WTC11 (cell line): ENCODE data around the gene IGLL1. TPM values are rescaled to one million over a fixed set of nuclear protein-coding genes. Genes with fewer than 3 reads are reported as not detected.
"Not testable (repeated sequence)": the region's sequence is repeated elsewhere in the genome, so short reads cannot be mapped to it uniquely, and the experiment has no call there.

Experiments
- ATAC-seq: fragments of 200-7000 bp; cut with Tn5 transposase; 2 replicates; pipeline ENCODE4 v1.10.0; 2021; ENCODE audit warnings: mild to moderate bottlenecking, moderate library complexity
- CTCF ChIA-PET: fragments of 300-600 bp; sonication (Branson Sonifier 250); formaldehyde crosslinking; loops from one replicate; lab custom pipeline; 2021; ENCODE audit warnings: antibody characterized with exemption; lab: Charles Lee
- POLR2A ChIA-PET: fragments of 350-600 bp; sonication (Branson Sonifier 250); formaldehyde crosslinking; loops from one replicate; lab custom pipeline; 2021; ENCODE audit warnings: antibody characterized with exemption; lab: Charles Lee
- DNase-seq: peaks from one replicate; pipeline ENCODE4 v3.0.0; 2021; ENCODE audit warnings: low spot score
- H3K27ac Mint-ChIP-seq: 2 replicates; pipeline ENCODE4 v1.8.0; 2021; ENCODE audit warnings: mixed read lengths
- H3K27me3 Mint-ChIP-seq: 2 replicates; pipeline ENCODE4 v1.8.0; 2021; ENCODE audit warnings: low read depth, mild to moderate bottlenecking, moderate library complexity, mixed read lengths
- H3K36me3 Mint-ChIP-seq: 2 replicates; pipeline ENCODE4 v1.8.0; 2021; ENCODE audit warnings: mixed read lengths
- H3K4me1 Mint-ChIP-seq: 2 replicates; pipeline ENCODE4 v1.8.0; 2022; ENCODE audit warnings: mixed read lengths
- H3K4me3 Mint-ChIP-seq: 2 replicates; pipeline ENCODE4 v1.8.0; 2021; ENCODE audit warnings: mild to moderate bottlenecking, moderate library complexity, mixed read lengths
- H3K9me3 Mint-ChIP-seq: 2 replicates; pipeline ENCODE4 v1.8.0; 2021; ENCODE audit warnings: mixed read lengths
- ARID4B ChIP-seq: sonication (generic); formaldehyde crosslinking; IDR thresholded peaks from 2 replicates; pipeline ENCODE4 v1.8.0; 2023; ENCODE audit warnings: missing genetic modification reagents, mild to moderate bottlenecking, borderline replicate concordance
- E2F4 ChIP-seq: sonication (generic); formaldehyde crosslinking; IDR thresholded peaks from 2 replicates; pipeline ENCODE4 v1.8.1; 2022; ENCODE audit warnings: low read depth, mild to moderate bottlenecking, moderate library complexity, missing genetic modification reagents, borderline replicate concordance
- GABPB1 ChIP-seq: sonication (generic); formaldehyde crosslinking; IDR thresholded peaks from 2 replicates; pipeline ENCODE4 v1.8.1; 2023; ENCODE audit warnings: mild to moderate bottlenecking, missing genetic modification reagents
- MXD4 ChIP-seq: fragments of 250-450 bp; sonication (Bioruptor Pico); IDR thresholded peaks from 2 replicates; pipeline ENCODE4 v1.8.0; 2021; ENCODE audit warnings: mild to moderate bottlenecking, moderate library complexity, borderline replicate concordance
- PREB ChIP-seq: sonication (generic); formaldehyde crosslinking; IDR thresholded peaks from 2 replicates; pipeline ENCODE4 v1.8.1; 2022; ENCODE audit warnings: mild to moderate bottlenecking, missing genetic modification reagents, moderate library complexity, borderline replicate concordance
- PRRX2 ChIP-seq: fragments of 250-450 bp; sonication (Bioruptor Pico); IDR thresholded peaks from 2 replicates; pipeline ENCODE4 v1.8.0; 2021; ENCODE audit warnings: mild to moderate bottlenecking
- ZNF138 ChIP-seq: sonication (generic); formaldehyde crosslinking; conservative IDR thresholded peaks from 2 replicates; pipeline ENCODE4 v1.8.1; 2022; ENCODE audit warnings: mild to moderate bottlenecking, moderate library complexity, missing genetic modification reagents
- ZSCAN18 ChIP-seq: fragments of 250-450 bp; sonication (Bioruptor Pico); IDR thresholded peaks from 2 replicates; pipeline ENCODE4 v2.1.2; 2022; ENCODE audit warnings: mild to moderate bottlenecking, moderate library complexity
- total RNA-seq: library from RNA; stranded (reverse); gene quantifications from 3 replicates; pipeline ENCODE4 v1.2.3, GENCODE V29; 2021
- TF ChIP-seq, protein P1 (sequence below): sonication (generic); formaldehyde crosslinking; IDR thresholded peaks from 2 replicates; pipeline ENCODE4 v1.8.1; 2023; ENCODE audit warnings: mild to moderate bottlenecking, moderate library complexity, missing genetic modification reagents
- TF ChIP-seq, protein P2 (sequence below): sonication (generic); formaldehyde crosslinking; IDR thresholded peaks from 2 replicates; pipeline ENCODE4 v1.8.1; 2022; ENCODE audit warnings: low read depth, missing genetic modification reagents, borderline replicate concordance
- TF ChIP-seq, protein P3 (sequence below): fragments of 200-600 bp; IDR thresholded peaks from 2 replicates; pipeline ENCODE4 v1.8.0; 2022; ENCODE audit warnings: antibody characterized with exemption

The IGLL1 gene
- total RNA-seq, 1 experiment from 2014 or later = not detected

GRCh38 chr22:23542933-23543332, 37.2 kb downstream of the IGLL1 start (continued):
- TF ChIP-seq ZSCAN18 (CRISPR knock-in tag) = no peak
- TF ChIP-seq E2F4 (CRISPR knock-in tag) = no peak
- TF ChIP-seq MXD4 (CRISPR knock-in tag) = no peak
- no peak for TF ChIP-seq GABPB1 (CRISPR knock-in tag)
- TF ChIP-seq ARID4B (CRISPR knock-in tag) = no peak
- TF ChIP-seq, protein P1, sequence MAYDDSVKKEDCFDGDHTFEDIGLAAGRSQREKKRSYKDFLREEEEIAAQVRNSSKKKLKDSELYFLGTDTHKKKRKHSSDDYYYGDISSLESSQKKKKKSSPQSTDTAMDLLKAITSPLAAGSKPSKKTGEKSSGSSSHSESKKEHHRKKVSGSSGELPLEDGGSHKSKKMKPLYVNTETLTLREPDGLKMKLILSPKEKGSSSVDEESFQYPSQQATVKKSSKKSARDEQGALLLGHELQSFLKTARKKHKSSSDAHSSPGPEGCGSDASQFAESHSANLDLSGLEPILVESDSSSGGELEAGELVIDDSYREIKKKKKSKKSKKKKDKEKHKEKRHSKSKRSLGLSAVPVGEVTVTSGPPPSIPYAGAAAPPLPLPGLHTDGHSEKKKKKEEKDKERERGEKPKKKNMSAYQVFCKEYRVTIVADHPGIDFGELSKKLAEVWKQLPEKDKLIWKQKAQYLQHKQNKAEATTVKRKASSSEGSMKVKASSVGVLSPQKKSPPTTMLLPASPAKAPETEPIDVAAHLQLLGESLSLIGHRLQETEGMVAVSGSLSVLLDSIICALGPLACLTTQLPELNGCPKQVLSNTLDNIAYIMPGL = no peak
- no peak for TF ChIP-seq PRRX2 (CRISPR knock-in tag)
- no peak for TF ChIP-seq PREB
- TF ChIP-seq, protein P2, sequence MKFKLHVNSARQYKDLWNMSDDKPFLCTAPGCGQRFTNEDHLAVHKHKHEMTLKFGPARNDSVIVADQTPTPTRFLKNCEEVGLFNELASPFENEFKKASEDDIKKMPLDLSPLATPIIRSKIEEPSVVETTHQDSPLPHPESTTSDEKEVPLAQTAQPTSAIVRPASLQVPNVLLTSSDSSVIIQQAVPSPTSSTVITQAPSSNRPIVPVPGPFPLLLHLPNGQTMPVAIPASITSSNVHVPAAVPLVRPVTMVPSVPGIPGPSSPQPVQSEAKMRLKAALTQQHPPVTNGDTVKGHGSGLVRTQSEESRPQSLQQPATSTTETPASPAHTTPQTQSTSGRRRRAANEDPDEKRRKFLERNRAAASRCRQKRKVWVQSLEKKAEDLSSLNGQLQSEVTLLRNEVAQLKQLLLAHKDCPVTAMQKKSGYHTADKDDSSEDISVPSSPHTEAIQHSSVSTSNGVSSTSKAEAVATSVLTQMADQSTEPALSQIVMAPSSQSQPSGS (CRISPR knock-in tag) = no peak
- TF ChIP-seq ZNF138 = no peak

- DNase-seq, H3K4me3 Mint-ChIP-seq, POLR2A ChIA-PET, H3K27ac Mint-ChIP-seq, ATAC-seq: not testable (repeated sequence)
- Mint-ChIP-seq H3K27me3 (peaks cover 15% of the 10 kb centered on the region), H3K36me3 (peaks cover 10% of the 10 kb centered on the region), H3K4me1 (peaks cover 26% of the 10 kb centered on the region), H3K9me3 (peaks cover 16% of the 10 kb centered on the region)
- CTCF ChIA-PET = interaction anchor here (1.2 to 3.6 kb wide), 3 partner anchors 48 to 307 kb away, joined by 3 to 50 read pairs (median 8); no protein-coding TSS in a partner anchor
Measured at GRCh38 chr22:23542391-23542790, 37.7 kb downstream of the IGLL1 start.

DNA sequence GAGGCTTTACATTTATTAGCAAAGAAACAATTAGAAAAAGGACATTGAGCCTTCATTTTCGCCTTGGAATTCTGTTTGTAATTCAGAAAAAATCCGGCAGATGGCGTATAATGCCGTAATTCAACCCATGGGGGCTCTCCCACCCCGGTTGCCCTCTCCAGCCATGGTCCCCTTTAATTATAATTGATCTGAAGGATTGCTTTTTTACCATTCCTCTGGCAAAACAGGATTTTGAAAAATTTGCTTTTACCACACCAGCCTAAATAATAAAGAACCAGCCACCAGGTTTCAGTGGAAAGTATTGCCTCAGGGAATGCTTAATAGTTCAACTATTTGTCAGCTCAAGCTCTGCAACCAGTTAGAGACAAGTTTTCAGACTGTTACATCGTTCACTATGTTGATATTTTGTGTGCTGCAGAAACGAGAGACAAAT, 38.2 kb downstream of the IGLL1 start:
- CTCF ChIA-PET = interaction anchor here (1.2 to 3.6 kb wide), 3 partner anchors 49 to 308 kb away, joined by 3 to 50 read pairs (median 8); no protein-coding TSS in a partner anchor
- not testable (repeated sequence) for H3K27ac Mint-ChIP-seq
- H3K9me3 Mint-ChIP-seq = peaks cover 11% of the 10 kb centered on the region

GRCh38 chr22:23540837-23541236, 39.3 kb downstream of the IGLL1 start:
- not testable (repeated sequence) for H3K27ac Mint-ChIP-seq, H3K4me3 Mint-ChIP-seq

More for the DNA sequence above, 38.2 kb downstream of the IGLL1 start:
- TF ChIP-seq, protein P3, sequence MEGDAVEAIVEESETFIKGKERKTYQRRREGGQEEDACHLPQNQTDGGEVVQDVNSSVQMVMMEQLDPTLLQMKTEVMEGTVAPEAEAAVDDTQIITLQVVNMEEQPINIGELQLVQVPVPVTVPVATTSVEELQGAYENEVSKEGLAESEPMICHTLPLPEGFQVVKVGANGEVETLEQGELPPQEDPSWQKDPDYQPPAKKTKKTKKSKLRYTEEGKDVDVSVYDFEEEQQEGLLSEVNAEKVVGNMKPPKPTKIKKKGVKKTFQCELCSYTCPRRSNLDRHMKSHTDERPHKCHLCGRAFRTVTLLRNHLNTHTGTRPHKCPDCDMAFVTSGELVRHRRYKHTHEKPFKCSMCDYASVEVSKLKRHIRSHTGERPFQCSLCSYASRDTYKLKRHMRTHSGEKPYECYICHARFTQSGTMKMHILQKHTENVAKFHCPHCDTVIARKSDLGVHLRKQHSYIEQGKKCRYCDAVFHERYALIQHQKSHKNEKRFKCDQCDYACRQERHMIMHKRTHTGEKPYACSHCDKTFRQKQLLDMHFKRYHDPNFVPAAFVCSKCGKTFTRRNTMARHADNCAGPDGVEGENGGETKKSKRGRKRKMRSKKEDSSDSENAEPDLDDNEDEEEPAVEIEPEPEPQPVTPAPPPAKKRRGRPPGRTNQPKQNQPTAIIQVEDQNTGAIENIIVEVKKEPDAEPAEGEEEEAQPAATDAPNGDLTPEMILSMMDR = peak; percentile 75; the same call in 1 of the 2 replicates
- Mint-ChIP-seq H3K27me3 (peaks cover 14% of the 10 kb centered on the region), H3K4me1 (peaks cover 31% of the 10 kb centered on the region)
- DNase-seq, ATAC-seq, H3K36me3 Mint-ChIP-seq, POLR2A ChIA-PET, H3K4me3 Mint-ChIP-seq: not testable (repeated sequence)

GRCh38 chr22:23539839-23540198, 40.3 kb downstream of the IGLL1 start:
- POLR2A ChIA-PET, H3K36me3 Mint-ChIP-seq, DNase-seq, ATAC-seq, H3K9me3 Mint-ChIP-seq, H3K4me3 Mint-ChIP-seq, H3K27ac Mint-ChIP-seq: not testable (repeated sequence)
- peaks cover 51% of the 10 kb centered on the region for H3K4me1 Mint-ChIP-seq
- peaks cover 21% of the 10 kb centered on the region for H3K27me3 Mint-ChIP-seq
- CTCF ChIA-PET = interaction anchor here (3.6 kb wide), 1 partner anchor 51 kb away, joined by 50 read pairs; no protein-coding TSS in a partner anchor

More at GRCh38 chr22:23540837-23541236, 39.3 kb downstream of the IGLL1 start:
- H3K36me3 Mint-ChIP-seq, H3K9me3 Mint-ChIP-seq, ATAC-seq, POLR2A ChIA-PET, DNase-seq: not testable (repeated sequence)
- CTCF ChIA-PET = interaction anchor here (0.5 to 3.6 kb wide), 3 partner anchors 24 to 309 kb away, joined by 5 to 50 read pairs (median 8); no protein-coding TSS in a partner anchor
- Mint-ChIP-seq H3K4me1 (peaks cover 42% of the 10 kb centered on the region), H3K27me3 (peaks cover 14% of the 10 kb centered on the region)
